ENCODE results near the gene NHSL1.

NHSL1 gene

GRCh38 chr6:138544501-138544900, 45.2 kb upstream of the NHSL1 start:
- Histone ChIP-seq H3K4me3 (ENCODE audit: insufficient read depth, low read length, poor library complexity, severe bottlenecking) (no peak overlapping the region), H3K9ac (ENCODE audit: low read length) (no peak overlapping the region), H3K4me2 (ENCODE audit: low read depth, low read length, poor library complexity, severe bottlenecking) (no peak overlapping the region), H2AFZ (ENCODE audit: low read depth, low read length, severe bottlenecking) (no peak overlapping the region), H3K27ac (ENCODE audit: low read depth, low read length) (no peak overlapping the region), H3K79me2 (ENCODE audit: insufficient read depth, low read length) (no peaks in the 10 kb centered on the region), H3K27me3 (ENCODE audit: low read length) (no peaks in the 10 kb centered on the region), H3K9me2 (replicated peaks; ENCODE audit: insufficient read depth, low read length) (no peaks in the 10 kb centered on the region), H4K20me1 (ENCODE audit: low read depth, low read length) (no peaks in the 10 kb centered on the region), H3K9me3 (ENCODE audit: insufficient read depth, low read length) (no peaks in the 10 kb centered on the region), H3K36me3 (ENCODE audit: low read length) (no peaks in the 10 kb centered on the region), H3F3A (ENCODE audit: insufficient read depth) (no peaks in the 10 kb centered on the region)
- TF ChIP-seq CTCF (IDR thresholded peaks at IDR 0.05; ENCODE audit: insufficient read depth, low read length, poor library complexity, severe bottlenecking) (no peak), EZH2phosphoT487 (conservative IDR thresholded peaks at IDR 0.05; ENCODE audit: low read length) (no peak)

GRCh38 chr6:138543657-138544056, 44.4 kb upstream of the NHSL1 start:
- H2AFZ ChIP-seq (ENCODE audit: low read depth, low read length, severe bottlenecking), result no peak overlapping the region
- no peaks in the 10 kb centered on the region for H3K9me3 ChIP-seq (ENCODE audit: insufficient read depth, low read length)
- no peaks in the 10 kb centered on the region for H3K27me3 ChIP-seq (ENCODE audit: low read length)
- H3K9me2 ChIP-seq (replicated peaks; ENCODE audit: insufficient read depth, low read length), result no peaks in the 10 kb centered on the region
- no peaks in the 10 kb centered on the region for H4K20me1 ChIP-seq (ENCODE audit: low read depth, low read length)
- H3K27ac ChIP-seq (ENCODE audit: low read depth, low read length), result no peak overlapping the region
- no peak overlapping the region for H3K4me2 ChIP-seq (ENCODE audit: low read depth, low read length, poor library complexity, severe bottlenecking)
- no peaks in the 10 kb centered on the region for H3K79me2 ChIP-seq (ENCODE audit: insufficient read depth, low read length)
- H3K9ac ChIP-seq (ENCODE audit: low read length), result no peak overlapping the region
- no peaks in the 10 kb centered on the region for H3F3A ChIP-seq (ENCODE audit: insufficient read depth)
- H3K36me3 ChIP-seq (ENCODE audit: low read length), result no peaks in the 10 kb centered on the region
- TF ChIP-seq EZH2phosphoT487 (conservative IDR thresholded peaks at IDR 0.05; ENCODE audit: low read length) (no peak), CTCF (IDR thresholded peaks at IDR 0.05; ENCODE audit: insufficient read depth, low read length, poor library complexity, severe bottlenecking) (no peak)
- H3K4me3 ChIP-seq (ENCODE audit: insufficient read depth, low read length, poor library complexity, severe bottlenecking), result no peak overlapping the region

- no peaks in the 10 kb centered on the region for H3K79me2 ChIP-seq (ENCODE audit: insufficient read depth, low read length)
- H3K4me2 ChIP-seq (ENCODE audit: low read depth, low read length, poor library complexity, severe bottlenecking), result no peak overlapping the region
- H3K4me3 ChIP-seq (ENCODE audit: insufficient read depth, low read length, poor library complexity, severe bottlenecking), result no peak overlapping the region
- no peak overlapping the region for H3K9ac ChIP-seq (ENCODE audit: low read length)
- H3K9me3 ChIP-seq (ENCODE audit: insufficient read depth, low read length), result no peaks in the 10 kb centered on the region
- H3K27ac ChIP-seq (ENCODE audit: low read depth, low read length), result no peak overlapping the region
- no peaks in the 10 kb centered on the region for H3F3A ChIP-seq (ENCODE audit: insufficient read depth)
- no peaks in the 10 kb centered on the region for H3K9me2 ChIP-seq (replicated peaks; ENCODE audit: insufficient read depth, low read length)
- H3K27me3 ChIP-seq (ENCODE audit: low read length), result no peaks in the 10 kb centered on the region
- H2AFZ ChIP-seq (ENCODE audit: low read depth, low read length, severe bottlenecking), result no peak overlapping the region
- H4K20me1 ChIP-seq (ENCODE audit: low read depth, low read length), result no peaks in the 10 kb centered on the region
- H3K36me3 ChIP-seq (ENCODE audit: low read length), result no peaks in the 10 kb centered on the region
- TF ChIP-seq CTCF (IDR thresholded peaks at IDR 0.05; ENCODE audit: insufficient read depth, low read length, poor library complexity, severe bottlenecking) (no peak), EZH2phosphoT487 (conservative IDR thresholded peaks at IDR 0.05; ENCODE audit: low read length) (no peak)
Observed at GRCh38 chr6:138541823-138542481, 42.7 kb upstream of the NHSL1 start.
